Measurements from ENCODE around the gene GRB2.
A peak's percentile ranks its signal among the peaks of the same experiment; 100 is the strongest.

Gene GRB2

DNA sequence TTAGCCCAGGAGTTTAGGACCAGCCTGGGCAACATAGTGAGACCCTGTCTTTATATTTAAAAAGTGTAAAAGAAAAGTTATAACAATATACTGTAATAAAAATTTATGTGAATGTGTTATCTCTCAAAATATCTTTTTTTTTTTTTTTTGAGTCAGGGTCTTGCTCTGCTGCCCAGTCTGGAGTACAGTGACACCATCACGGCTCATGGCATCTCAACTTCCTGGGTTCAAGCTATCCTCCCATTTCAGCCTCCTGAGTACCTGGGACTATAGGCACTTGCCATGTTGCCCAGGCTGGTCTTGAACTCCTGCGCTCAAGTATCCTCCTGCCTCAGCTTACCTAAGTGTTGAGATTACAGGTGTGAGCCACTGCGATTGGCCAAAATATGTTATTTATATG is 70.8 kb downstream of the GRB2 start:
- Histone ChIP-seq H3K9me3 (no peaks in the 10 kb centered on the region), H3K4me3 (ENCODE audit: low read depth in 1 of 2, low read length in 1 of 2) (no peak overlapping the region), H3K36me3 (peaks cover 24% of the 10 kb centered on the region), H3K27me3 (no peaks in the 10 kb centered on the region), H3K27ac (peak overlapping the region; percentile 8), H3K4me1 (ENCODE audit: control insufficient read depth in 1 of 2, insufficient read depth in 1 of 2, low read depth in 1 of 2, low read length in 1 of 2) (peaks cover 22 to 29% of the 10 kb centered on the region in 2 experiments)
- TF ChIP-seq, protein P1, sequence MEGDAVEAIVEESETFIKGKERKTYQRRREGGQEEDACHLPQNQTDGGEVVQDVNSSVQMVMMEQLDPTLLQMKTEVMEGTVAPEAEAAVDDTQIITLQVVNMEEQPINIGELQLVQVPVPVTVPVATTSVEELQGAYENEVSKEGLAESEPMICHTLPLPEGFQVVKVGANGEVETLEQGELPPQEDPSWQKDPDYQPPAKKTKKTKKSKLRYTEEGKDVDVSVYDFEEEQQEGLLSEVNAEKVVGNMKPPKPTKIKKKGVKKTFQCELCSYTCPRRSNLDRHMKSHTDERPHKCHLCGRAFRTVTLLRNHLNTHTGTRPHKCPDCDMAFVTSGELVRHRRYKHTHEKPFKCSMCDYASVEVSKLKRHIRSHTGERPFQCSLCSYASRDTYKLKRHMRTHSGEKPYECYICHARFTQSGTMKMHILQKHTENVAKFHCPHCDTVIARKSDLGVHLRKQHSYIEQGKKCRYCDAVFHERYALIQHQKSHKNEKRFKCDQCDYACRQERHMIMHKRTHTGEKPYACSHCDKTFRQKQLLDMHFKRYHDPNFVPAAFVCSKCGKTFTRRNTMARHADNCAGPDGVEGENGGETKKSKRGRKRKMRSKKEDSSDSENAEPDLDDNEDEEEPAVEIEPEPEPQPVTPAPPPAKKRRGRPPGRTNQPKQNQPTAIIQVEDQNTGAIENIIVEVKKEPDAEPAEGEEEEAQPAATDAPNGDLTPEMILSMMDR (IDR thresholded peaks at IDR 0.05), result no peak

DNA sequence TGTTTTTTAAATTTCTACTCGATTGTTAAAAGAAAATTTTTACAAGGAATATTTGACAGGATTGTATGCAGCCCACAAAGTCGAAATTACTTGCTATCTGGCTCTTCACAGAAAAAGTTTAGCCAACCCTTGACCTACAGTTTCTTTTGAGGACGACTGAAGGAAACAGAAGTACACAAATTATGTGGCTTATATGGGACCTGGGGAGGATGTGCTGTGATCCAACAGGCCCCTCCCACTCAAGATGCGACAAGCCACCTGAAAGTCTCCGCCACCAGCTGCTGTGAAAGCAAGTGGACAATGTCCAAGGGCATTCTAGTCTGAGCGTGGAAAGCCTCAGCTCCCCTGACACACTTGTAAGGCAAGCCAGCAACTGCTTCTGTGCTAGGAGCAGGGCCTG is 73.8 kb downstream of the GRB2 start:
- Histone ChIP-seq H3K36me3 (peaks cover 33% of the 10 kb centered on the region), H3K9me3 (no peaks in the 10 kb centered on the region), H3K27me3 (no peaks in the 10 kb centered on the region), H3K4me3 (ENCODE audit: low read depth in 1 of 2, low read length in 1 of 2) (no peak overlapping the region), H3K27ac (peak overlapping the region; percentile 47), H3K4me1 (ENCODE audit: control insufficient read depth in 1 of 2, insufficient read depth in 1 of 2, low read depth in 1 of 2, low read length in 1 of 2) (peaks cover 10 to 22% of the 10 kb centered on the region in 2 experiments)
- TF ChIP-seq, protein P1 (IDR thresholded peaks at IDR 0.05), result no peak

DNA sequence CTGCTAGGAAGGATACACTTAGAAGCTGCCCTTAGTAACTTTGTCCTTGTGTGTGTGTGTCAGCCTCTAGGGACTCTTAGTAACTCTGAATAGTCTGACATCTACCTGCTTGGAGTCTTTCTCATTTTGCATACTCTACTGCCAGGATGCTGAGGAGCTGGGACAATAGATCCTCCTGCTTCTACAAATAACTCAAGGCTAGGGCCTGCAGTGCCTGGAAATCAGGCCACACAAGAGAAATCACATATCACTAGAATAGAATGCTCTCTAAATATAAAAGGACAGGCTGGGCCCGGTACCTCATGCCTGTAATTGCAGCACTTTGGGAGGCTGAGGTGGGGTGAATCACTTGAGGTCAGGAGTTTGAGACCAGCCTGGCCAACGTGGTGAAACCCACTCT is 77.7 kb downstream of the GRB2 start:
- Histone ChIP-seq H3K27ac (peak overlapping the region; percentile 78), H3K27me3 (no peaks in the 10 kb centered on the region), H3K36me3 (peaks cover 67% of the 10 kb centered on the region), H3K9me3 (no peaks in the 10 kb centered on the region), H3K4me3 (ENCODE audit: low read depth in 1 of 2, low read length in 1 of 2) (no peak overlapping the region), H3K4me1 (ENCODE audit: control insufficient read depth in 1 of 2, insufficient read depth in 1 of 2, low read depth in 1 of 2, low read length in 1 of 2) (peaks cover 29 to 42% of the 10 kb centered on the region in 2 experiments)
- TF ChIP-seq, protein P1 (IDR thresholded peaks at IDR 0.05), result no peak

DNA sequence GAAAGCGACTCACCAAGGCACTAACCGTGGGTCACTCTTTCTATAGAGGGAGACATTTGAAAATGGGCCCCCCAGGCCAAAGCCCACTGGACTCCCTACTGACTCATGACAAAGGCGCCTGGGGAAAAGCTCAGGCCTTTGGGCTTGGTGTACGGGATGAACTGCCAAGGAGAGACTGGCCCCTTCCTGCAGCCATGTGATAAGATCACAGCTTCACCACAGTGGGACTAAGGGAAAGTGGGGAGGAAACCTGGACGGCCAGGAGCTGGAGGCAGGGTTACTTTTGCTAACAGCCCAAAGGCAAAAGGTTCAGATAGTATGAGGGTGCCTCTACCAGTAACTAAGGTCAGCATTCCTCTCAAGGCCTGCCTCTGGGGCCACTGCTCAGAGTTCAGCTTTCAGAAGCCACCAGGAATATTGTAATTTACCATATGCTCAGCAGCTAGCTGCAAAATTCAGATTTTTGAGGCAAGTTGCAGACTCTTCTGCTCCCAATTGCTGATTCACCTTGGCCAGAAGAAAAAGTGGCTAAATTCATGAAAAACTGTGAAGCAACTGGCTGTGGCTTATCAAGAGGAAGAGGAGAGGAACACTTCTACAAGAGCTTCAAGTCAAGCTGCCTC is 79.1 kb downstream of the GRB2 start:
- H3K27me3 ChIP-seq, result no peaks in the 10 kb centered on the region
- H3K4me1 ChIP-seq (ENCODE audit: control insufficient read depth in 1 of 2, insufficient read depth in 1 of 2, low read depth in 1 of 2, low read length in 1 of 2), result peaks cover 29 to 42% of the 10 kb centered on the region in 2 experiments
- peaks cover 73% of the 10 kb centered on the region for H3K36me3 ChIP-seq
- H3K4me3 ChIP-seq (ENCODE audit: low read depth in 1 of 2, low read length in 1 of 2), result peak overlapping the region; percentile 16 to 30
- H3K27ac ChIP-seq, result peak overlapping the region; percentile 78
- TF ChIP-seq, protein P1 (IDR thresholded peaks at IDR 0.05), result no peak
- H3K9me3 ChIP-seq, result no peaks in the 10 kb centered on the region

DNA sequence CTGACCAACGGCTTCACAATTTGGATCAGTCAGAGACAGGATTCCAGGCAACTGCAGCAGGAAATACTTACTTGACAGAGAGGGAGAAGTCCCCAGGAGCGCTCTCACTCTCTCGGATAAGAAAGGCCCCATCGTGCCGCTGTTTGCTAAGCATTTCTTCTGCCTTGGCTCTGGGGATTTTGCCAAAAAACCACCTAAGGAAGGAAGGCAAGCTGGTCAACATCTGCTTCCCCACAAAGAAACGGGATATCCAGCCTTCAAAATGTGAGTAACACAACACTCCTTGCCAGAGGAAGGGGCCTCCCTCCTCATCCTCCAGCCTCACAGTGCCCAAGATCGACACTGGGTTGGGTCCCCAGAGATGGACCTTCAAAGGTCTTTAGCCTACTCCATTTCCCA is 79.7 kb downstream of the GRB2 start:
- Histone ChIP-seq H3K4me3 (ENCODE audit: low read depth in 1 of 2, low read length in 1 of 2) (peak overlapping the region; percentile 16 to 30), H3K36me3 (peaks cover 73% of the 10 kb centered on the region), H3K27me3 (no peaks in the 10 kb centered on the region), H3K4me1 (ENCODE audit: control insufficient read depth in 1 of 2, insufficient read depth in 1 of 2, low read depth in 1 of 2, low read length in 1 of 2) (peaks cover 29 to 42% of the 10 kb centered on the region in 2 experiments), H3K9me3 (no peaks in the 10 kb centered on the region), H3K27ac (peak overlapping the region; percentile 78)
- TF ChIP-seq, protein P1 (IDR thresholded peaks at IDR 0.05), result no peak

Measured in neutrophil (primary cell).